ENCODE results near the gene QRSL1.

The QRSL1 gene

DNA sequence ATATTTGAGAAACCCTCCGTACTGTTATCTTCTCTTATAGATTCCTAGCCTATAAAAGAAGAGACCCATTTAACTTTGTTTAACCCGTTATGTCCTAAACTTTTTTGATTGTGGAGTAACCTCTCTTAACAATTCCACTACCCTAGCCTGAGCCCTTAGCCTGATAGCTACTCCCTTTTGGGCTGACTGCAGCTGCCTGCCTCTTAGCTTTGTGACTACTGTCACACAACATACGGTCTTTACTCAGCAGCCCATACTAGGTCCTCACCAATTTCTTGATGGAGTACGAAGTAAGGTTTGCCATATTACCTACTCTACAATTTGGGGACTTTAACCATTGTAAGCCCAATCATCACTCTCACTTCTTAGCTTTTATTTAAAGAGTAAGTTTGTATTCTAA lies 72.7 kb downstream of the QRSL1 start:
- no peak overlapping the region for H3K27ac ChIP-seq

GRCh38 chr6:106702451-106703110 lies 73.2 kb downstream of the QRSL1 start:
- TF ChIP-seq ZFX (IDR thresholded peaks at IDR 0.05) (no peak), CTCF (conservative IDR thresholded peaks at IDR 0.05) (no peak)
- H3K27ac ChIP-seq = no peak overlapping the region

More for the DNA sequence above, 72.7 kb downstream of the QRSL1 start:
- no peak for TF ChIP-seq ZFX (IDR thresholded peaks at IDR 0.05)
- TF ChIP-seq CTCF (conservative IDR thresholded peaks at IDR 0.05) = no peak

DNA sequence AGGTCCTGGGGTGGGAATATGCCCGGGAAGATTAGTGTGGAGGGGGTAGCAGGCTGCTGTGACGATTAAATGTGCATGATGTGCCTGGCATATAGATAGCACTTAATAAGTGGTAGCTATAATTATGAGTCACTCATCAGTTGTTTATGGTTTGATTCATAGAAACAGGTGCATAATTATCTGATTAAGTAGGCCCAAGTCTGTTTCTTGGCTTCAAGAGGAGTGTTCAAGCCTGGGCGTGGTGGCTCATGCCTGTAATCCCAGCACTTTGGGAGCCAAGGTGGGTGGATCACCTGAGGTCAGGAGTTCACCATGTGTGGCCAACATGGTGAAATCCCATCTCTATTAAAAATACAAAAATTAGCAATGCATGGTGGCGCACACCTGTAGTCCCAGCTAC lies 74.9 kb downstream of the QRSL1 start:
- no peak overlapping the region for H3K27ac ChIP-seq
- no peak for TF ChIP-seq ZFX (IDR thresholded peaks at IDR 0.05)
- no peak for TF ChIP-seq CTCF (conservative IDR thresholded peaks at IDR 0.05)

DNA sequence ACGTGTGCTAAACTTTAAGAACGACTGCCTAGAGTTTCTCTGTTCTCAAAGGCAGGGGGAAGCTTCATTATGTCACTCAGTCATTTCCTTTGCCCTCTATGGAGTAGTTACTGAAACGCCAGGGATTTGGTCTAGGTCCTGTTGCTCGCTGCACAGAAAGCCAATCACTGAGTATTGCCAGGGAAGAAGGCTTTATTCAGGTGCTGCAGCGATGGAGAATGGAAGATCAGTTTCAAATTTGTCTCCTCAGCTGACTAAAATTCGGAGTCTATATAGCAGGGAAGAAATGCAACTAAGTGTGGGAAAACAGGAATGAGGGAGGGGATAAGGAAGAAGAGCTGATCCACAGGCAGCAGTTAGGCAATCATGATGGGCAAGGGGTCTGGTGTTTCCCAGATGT lies 75.8 kb downstream of the QRSL1 start:
- no peak overlapping the region for H3K27ac ChIP-seq
- TF ChIP-seq ZFX (IDR thresholded peaks at IDR 0.05) = no peak
- TF ChIP-seq CTCF (conservative IDR thresholded peaks at IDR 0.05) = no peak

GRCh38 chr6:106710580-106710979 lies 81.2 kb downstream of the QRSL1 start:
- TF ChIP-seq ZFX (IDR thresholded peaks at IDR 0.05) (no peak), CTCF (conservative IDR thresholded peaks at IDR 0.05) (no peak)
- no peak overlapping the region for H3K27ac ChIP-seq

DNA sequence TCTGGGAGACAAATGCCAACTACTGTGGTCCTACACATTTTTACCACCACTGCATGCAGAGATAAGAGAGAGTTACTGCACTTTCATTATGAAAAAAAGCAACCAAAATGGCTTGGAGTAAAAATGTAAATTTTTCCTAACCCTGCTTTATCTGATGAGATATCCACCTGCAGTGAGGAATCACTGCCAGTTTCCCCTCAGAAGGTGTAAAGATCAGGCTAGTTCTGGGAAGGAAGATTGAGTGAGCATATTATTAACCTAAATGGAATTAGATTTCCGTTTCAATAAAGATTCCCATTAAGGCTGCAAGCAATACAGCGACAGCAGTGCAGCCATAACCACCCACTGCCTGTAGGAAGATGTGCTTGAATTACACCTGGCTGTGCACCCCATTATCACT lies 84.9 kb downstream of the QRSL1 start:
- TF ChIP-seq CTCF (conservative IDR thresholded peaks at IDR 0.05) = no peak
- TF ChIP-seq ZFX (IDR thresholded peaks at IDR 0.05) = no peak
- H3K27ac ChIP-seq = no peak overlapping the region

DNA sequence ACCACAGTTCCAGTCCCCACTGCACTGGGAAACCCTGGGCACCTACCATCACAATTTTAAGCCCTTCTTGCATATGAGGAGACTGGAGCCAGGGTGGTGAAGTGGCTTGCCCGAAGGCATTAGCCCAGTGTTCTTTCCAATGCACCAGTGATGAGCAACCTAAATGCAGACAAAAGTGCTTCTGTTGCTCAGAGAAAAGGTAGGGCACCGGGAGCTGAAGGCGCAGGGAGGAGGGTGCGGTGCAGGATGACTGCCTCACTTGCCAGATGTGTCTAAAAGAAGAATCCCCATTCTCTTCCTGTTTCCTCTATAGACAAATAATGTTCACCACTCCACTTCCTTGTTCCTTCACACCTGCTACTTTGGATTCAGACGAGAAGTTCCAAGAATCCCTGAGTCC lies 86.5 kb downstream of the QRSL1 start:
- TF ChIP-seq CTCF (conservative IDR thresholded peaks at IDR 0.05) = no peak
- no peak for TF ChIP-seq ZFX (IDR thresholded peaks at IDR 0.05)
- no peak overlapping the region for H3K27ac ChIP-seq
